Activated CD4-positive, alpha-beta T cell treated with anti-CD3 and anti-CD28 coated beads for 24 hours (primary cell): ENCODE measurements around the gene GPAT2.
"Not testable (repeated sequence)": the region's sequence is repeated elsewhere in the genome, so short reads cannot be mapped to it uniquely, and the experiment has no call there.

ENCODE experiments used
- DNase-seq, 2 donors: peaks; one replicate each; pipeline ENCODE4 v3.0.0-alpha.2; 2020; ENCODE audit warnings: low read depth in 2 of 2

Gene GPAT2

GRCh38 chr2:96065381-96065930 lies 30.7 kb upstream of the GPAT2 start:
- DNase-seq, result no peak

GRCh38 chr2:96064760-96065159 lies 30.0 kb upstream of the GPAT2 start:
- DNase-seq, result not testable (repeated sequence)

- not testable (repeated sequence) for DNase-seq
Observed at GRCh38 chr2:96064047-96064675, 29.4 kb upstream of the GPAT2 start.

GRCh38 chr2:96063116-96063899 lies 28.6 kb upstream of the GPAT2 start:
- DNase-seq, result not testable (repeated sequence)

- not testable (repeated sequence) for DNase-seq
Observed at GRCh38 chr2:96062483-96062882, 27.8 kb upstream of the GPAT2 start.

GRCh38 chr2:96061901-96062300 lies 27.2 kb upstream of the GPAT2 start:
- DNase-seq, result not testable (repeated sequence)

GRCh38 chr2:96061197-96061817 lies 26.6 kb upstream of the GPAT2 start:
- not testable (repeated sequence) for DNase-seq

- DNase-seq, result not testable (repeated sequence)
Observed at GRCh38 chr2:96060325-96060724, 25.6 kb upstream of the GPAT2 start.

- not testable (repeated sequence) for DNase-seq
Observed at GRCh38 chr2:96059443-96059842, 24.7 kb upstream of the GPAT2 start.

GRCh38 chr2:96055830-96056229 lies 21.1 kb upstream of the GPAT2 start:
- DNase-seq, result not testable (repeated sequence)

GRCh38 chr2:96054537-96054936 lies 19.8 kb upstream of the GPAT2 start:
- DNase-seq, result not testable (repeated sequence)

GRCh38 chr2:96053385-96053784 lies 18.7 kb upstream of the GPAT2 start:
- not testable (repeated sequence) for DNase-seq

GRCh38 chr2:96052632-96053031 lies 17.9 kb upstream of the GPAT2 start:
- not testable (repeated sequence) for DNase-seq

- DNase-seq, result not testable (repeated sequence)
Observed at GRCh38 chr2:96049917-96050262, 15.2 kb upstream of the GPAT2 start.

- DNase-seq, result not testable (repeated sequence)
Observed at GRCh38 chr2:96049049-96049916, 14.6 kb upstream of the GPAT2 start.

- DNase-seq, result not testable (repeated sequence)
Observed at GRCh38 chr2:96035554-96035953, 838 bp upstream of the GPAT2 start.

- DNase-seq, result not testable (repeated sequence)
Observed at GRCh38 chr2:96033997-96034396, 719 bp downstream of the GPAT2 start.

GRCh38 chr2:96027725-96028325 lies 6.9 kb downstream of the GPAT2 start:
- DNase-seq, result not testable (repeated sequence)

GRCh38 chr2:96025755-96026154 lies 9.0 kb downstream of the GPAT2 start:
- DNase-seq, result not testable (repeated sequence)

- DNase-seq, result no peak
Observed at GRCh38 chr2:96025194-96025492, 9.6 kb downstream of the GPAT2 start.
